Thymus (tissue), 11 donors: Measurements from ENCODE around the gene NRBP1. TPM values are rescaled to one million over a fixed set of nuclear protein-coding genes. Genes with fewer than 3 reads are reported as not detected.

ENCODE experiments used
- DNase-seq, 9 donors: peaks; one replicate each; pipeline ENCODE4 v3.0.0-alpha.2; 2013; ENCODE audit warnings: low spot score in 9 of 9, low read depth in 6 of 9, missing footprints in 1 of 9
- H3K27ac ChIP-seq, 2 donors: one replicate each; pipeline ENCODE4 v1.5.1; 2013; ENCODE audit warnings: control low read depth in 1 of 2, low read depth in 1 of 2, low read length in 1 of 2, mild to moderate bottlenecking in 1 of 2, moderate library complexity in 1 of 2
- H3K27me3 ChIP-seq, 2 donors: one replicate each; pipeline ENCODE4 v1.5.1; 2013; ENCODE audit warnings: low read length in 1 of 2; ENCODE audit not compliant: control insufficient read depth in 2 of 2, insufficient read depth in 1 of 2
- H3K36me3 ChIP-seq, 2 donors: one replicate each; pipeline ENCODE4 v1.5.1; 2013; ENCODE audit warnings: low read length in 1 of 2, mild to moderate bottlenecking in 1 of 2, moderate library complexity in 1 of 2; ENCODE audit not compliant: control insufficient read depth in 2 of 2, insufficient read depth in 2 of 2
- H3K4me1 ChIP-seq, 2 donors: one replicate each; pipeline ENCODE4 v1.5.1; 2013; ENCODE audit warnings: low read length in 2 of 2; ENCODE audit not compliant: control insufficient read depth in 2 of 2, insufficient read depth in 2 of 2
- H3K4me3 ChIP-seq, 2 donors: one replicate each; pipeline ENCODE4 v1.5.1; 2013; ENCODE audit warnings: low read length in 2 of 2, control low read depth in 1 of 2, mild to moderate bottlenecking in 1 of 2
- H3K9me3 ChIP-seq, 2 donors: one replicate each; pipeline ENCODE4 v1.5.1; 2013; ENCODE audit warnings: low read length in 1 of 2, mild to moderate bottlenecking in 1 of 2; ENCODE audit not compliant: control insufficient read depth in 2 of 2, insufficient read depth in 1 of 2
- WGBS: extraction: QIAGEN DNeasy Blood & Tissue Kit; methylation state at CpG from one replicate; pipeline ENCODE4 v1.1.7; 2013; 5-methylcytosine and 5-hydroxymethylcytosine counted together
- polyA plus RNA-seq: library from polyadenylated mRNA; stranded (reverse); fragments of 200-250 nt; gene quantifications from one replicate; pipeline ENCODE4 v1.2.3, GENCODE V29; 2013
- total RNA-seq: library from RNA; stranded (reverse); fragments of 120-200 nt; gene quantifications from one replicate; pipeline ENCODE4 v1.2.4, GENCODE V29; 2013
- donor health status: healthy.

Gene NRBP1
- total and polyA plus RNA-seq, 2 donors = 43.9 to 56.4 TPM

DNA sequence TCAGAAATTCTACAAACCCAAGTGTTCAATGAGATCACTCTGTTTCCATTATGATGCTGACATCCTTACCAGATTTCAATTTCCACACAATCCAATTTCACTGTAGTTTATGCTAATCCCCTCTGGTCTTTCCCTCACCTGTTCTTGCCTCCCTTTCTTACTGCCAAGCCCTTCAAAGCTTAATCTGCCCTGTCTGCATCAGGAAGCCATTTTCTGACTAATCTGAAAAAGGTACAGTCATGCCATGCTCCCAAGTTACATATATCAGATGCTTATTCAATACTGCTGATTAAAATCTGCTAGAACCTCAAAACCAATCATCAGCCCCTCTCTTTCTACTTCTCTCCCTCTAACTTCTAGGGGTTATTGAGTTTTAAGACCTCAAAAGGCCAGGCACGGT lies 22.7 kb downstream of the NRBP1 start:
- no peak overlapping the region for H3K27ac ChIP-seq
- no peaks in the 10 kb centered on the region for H3K27me3 ChIP-seq
- peaks cover 14 to 22% of the 10 kb centered on the region in 2 donors for H3K36me3 ChIP-seq
- no peaks in the 10 kb centered on the region for H3K4me1 ChIP-seq
- 98% methylated on average over 1 of the region's 1 CpG for WGBS
- DNase-seq = no peak
- no peak overlapping the region for H3K4me3 ChIP-seq
- no peaks in the 10 kb centered on the region for H3K9me3 ChIP-seq

DNA sequence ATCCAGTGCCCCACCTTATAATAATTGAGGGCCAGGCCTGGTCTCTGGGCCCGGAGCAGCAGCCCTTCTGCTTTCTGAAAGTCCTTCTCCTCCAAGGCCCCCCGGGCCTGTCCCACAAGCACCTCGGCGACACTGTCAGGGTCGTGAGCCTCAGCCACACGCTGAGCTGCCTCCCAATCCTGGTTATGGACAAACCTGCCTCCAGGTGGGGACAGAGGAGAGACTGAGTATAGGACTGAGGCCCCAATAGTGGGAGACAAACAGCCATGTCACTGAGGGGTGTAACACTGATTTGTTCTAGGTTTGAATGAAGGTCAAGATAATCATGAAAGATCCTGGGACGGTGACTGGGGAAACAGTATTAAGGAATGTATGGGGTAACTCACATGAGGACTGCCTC lies 25.5 kb downstream of the NRBP1 start:
- Histone ChIP-seq H3K27me3 (no peaks in the 10 kb centered on the region), H3K4me1 (no peaks in the 10 kb centered on the region), H3K4me3 (no peak overlapping the region), H3K27ac (no peak overlapping the region), H3K36me3 (peaks cover 9 to 25% of the 10 kb centered on the region in 2 donors), H3K9me3 (no peaks in the 10 kb centered on the region)
- WGBS = 98% methylated on average over 7 of the region's 7 CpGs
- no peak for DNase-seq

DNA sequence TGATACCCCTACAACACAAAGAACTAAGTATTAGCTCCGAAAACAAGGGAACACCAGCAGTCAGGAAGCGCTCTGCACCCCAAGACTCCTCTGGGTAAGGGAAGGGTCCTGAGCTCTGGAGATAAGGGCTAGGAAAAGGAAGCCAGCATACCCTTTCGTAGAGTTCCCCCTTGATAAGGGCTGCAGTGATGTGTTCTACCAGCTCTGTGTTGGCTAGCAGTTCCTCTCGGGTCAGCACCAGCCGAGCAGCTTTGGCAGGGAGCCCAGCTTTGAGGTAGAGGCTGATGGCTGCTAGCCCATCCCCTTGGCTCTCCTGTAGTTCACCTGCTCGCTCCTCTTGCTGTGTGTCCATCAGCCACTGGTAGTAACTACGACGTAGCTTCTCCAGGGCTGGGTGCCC lies 32.7 kb downstream of the NRBP1 start:
- Histone ChIP-seq H3K27me3 (no peaks in the 10 kb centered on the region), H3K9me3 (no peaks in the 10 kb centered on the region), H3K4me1 (no peaks in the 10 kb centered on the region), H3K4me3 (no peak overlapping the region), H3K27ac (no peak overlapping the region), H3K36me3 (peaks cover 11 to 22% of the 10 kb centered on the region in 2 donors)
- WGBS = 89% methylated on average over 8 of the region's 8 CpGs
- DNase-seq = no peak

DNA sequence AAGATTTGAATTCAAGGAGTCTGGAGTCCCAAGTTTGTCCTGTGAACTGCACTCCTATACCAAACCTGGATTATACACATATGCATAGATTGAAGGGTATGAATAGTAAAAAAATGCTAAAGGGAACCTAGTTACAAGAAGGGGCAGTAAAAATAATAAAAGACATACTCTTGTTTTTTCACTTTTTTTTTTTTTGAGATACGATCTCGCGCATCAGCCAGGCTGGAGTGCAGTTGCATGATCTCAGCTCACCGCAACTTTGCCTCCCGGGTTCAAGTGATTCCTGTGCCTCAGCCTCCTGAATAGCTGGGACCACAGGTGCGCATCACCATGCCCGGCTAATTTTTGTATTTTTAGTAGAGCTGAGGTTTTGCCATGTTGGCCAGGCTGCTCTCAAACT lies 36.0 kb downstream of the NRBP1 start:
- 98% methylated on average over 7 of the region's 7 CpGs for WGBS
- DNase-seq = no peak
- H3K9me3 ChIP-seq = no peaks in the 10 kb centered on the region
- no peak overlapping the region for H3K4me3 ChIP-seq
- no peaks in the 10 kb centered on the region for H3K27me3 ChIP-seq
- peaks cover 5 to 6% of the 10 kb centered on the region in 2 donors for H3K36me3 ChIP-seq
- no peaks in the 10 kb centered on the region for H3K4me1 ChIP-seq
- H3K27ac ChIP-seq = no peak overlapping the region

DNA sequence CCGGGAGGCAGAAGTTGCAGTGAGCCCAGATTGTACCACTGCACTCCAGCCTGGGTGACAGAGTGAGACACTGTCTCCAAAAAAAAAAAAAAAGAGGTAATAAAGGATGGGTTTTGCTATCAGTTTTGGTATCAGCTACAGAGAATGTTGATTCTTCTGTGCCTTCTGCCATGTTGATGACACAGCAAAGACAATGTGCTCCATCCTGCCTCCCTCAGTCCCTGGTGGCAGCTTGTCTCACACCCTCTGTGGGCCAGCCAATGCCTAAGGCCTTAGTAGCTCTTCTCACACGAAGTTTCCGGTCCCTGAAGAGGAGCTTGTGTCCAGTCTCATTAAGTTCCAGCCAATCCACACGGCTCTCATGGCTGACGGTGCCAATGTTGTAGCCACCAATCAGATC lies 43.5 kb downstream of the NRBP1 start:
- Histone ChIP-seq H3K4me1 (no peaks in the 10 kb centered on the region), H3K4me3 (no peak overlapping the region), H3K27ac (no peak overlapping the region), H3K27me3 (no peaks in the 10 kb centered on the region), H3K36me3 (peaks cover 9% of the 10 kb centered on the region in 2 donors), H3K9me3 (no peaks in the 10 kb centered on the region)
- WGBS = 94% methylated on average over 5 of the region's 5 CpGs
- DNase-seq = no peak

- no peaks in the 10 kb centered on the region for H3K9me3 ChIP-seq
- no peak overlapping the region for H3K4me3 ChIP-seq
- peaks cover 11 to 13% of the 10 kb centered on the region in 2 donors for H3K4me1 ChIP-seq
- no peaks in the 10 kb centered on the region for H3K27me3 ChIP-seq
- 92% methylated on average over 3 of the region's 3 CpGs for WGBS
- H3K27ac ChIP-seq = no peak overlapping the region
- DNase-seq = no peak
- H3K36me3 ChIP-seq = peaks cover 0 to 5% of the 10 kb centered on the region in 2 donors
Observed at GRCh38 chr2:27485496-27485895, 57.1 kb downstream of the NRBP1 start.

DNA sequence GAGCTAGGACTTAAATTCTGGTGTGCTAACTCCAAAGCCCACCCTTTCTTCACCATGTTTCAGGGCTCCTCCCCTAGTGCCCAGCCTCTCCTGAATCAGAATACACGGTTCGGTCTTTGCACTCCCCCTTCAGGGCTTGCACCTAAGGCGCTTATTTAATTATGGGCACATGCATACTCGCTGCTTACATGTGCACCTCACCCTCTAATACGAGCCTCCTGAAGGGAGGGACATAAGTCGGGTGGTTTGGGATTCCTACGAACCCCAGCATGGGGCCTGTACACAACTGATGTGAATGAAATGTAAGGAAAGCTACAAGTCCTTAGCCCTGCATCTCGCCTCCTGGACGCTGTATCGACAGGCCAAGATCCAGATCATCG lies 60.7 kb downstream of the NRBP1 start:
- Histone ChIP-seq H3K27ac (no peak overlapping the region), H3K36me3 (peaks cover 0 to under 1% of the 10 kb centered on the region in 2 donors)

DNA sequence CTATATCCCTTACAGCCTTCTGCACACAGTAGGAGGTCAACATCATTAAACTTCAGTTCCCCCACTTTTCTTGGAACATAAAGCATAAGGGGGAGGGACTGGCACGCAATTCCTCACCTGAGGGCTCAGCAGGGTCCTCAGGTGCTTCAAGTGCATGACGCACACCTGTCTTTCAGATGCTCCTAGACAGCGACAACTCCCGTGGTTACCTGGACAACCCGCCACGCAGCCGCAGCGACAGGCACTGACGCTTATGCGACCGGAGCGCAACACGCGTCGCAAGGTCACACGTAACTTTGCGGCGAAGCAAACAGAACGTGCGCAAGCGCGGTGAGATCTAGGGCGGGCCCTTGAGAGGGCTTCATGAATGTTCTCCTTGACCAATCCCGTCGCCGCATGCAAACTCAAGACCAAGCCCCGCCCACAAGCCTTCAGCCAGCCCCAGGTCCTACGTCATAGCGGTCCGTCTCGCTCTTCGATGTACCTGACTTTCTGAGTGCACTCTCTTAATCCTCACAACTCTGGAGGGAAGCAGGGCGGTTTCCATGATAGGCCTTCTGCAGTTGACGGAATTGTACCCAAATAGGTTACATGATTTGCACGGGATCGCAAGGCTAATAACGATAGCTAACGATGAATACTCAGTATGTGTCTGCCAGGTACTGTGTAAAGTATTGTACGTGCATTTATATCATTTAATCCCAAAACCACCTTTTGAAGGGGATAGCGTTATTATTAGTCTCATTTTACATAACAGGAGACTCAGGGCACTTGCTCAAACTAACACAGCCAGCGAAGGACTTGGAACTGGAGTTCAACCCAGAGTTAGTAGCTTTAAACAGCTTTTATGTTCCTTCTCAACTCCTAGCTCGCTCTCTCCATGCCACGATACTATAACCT lies 61.3 kb downstream of the NRBP1 start, which contains the start of gene IFT172:
IFT172 (minus strand) TSS at position 246 of the 900 bp plus-strand sequence; CDS start at position 156, 90 bp downstream.
- peak; percentile 95 to 100 (median 99) for DNase-seq
- H3K36me3 ChIP-seq = no peaks in the 10 kb centered on the region
- H3K4me3 ChIP-seq = peak within 1 kb of the TSS; percentile 51 to 54
- WGBS = 10% methylated on average over 43 of the region's 43 CpGs
- H3K27ac ChIP-seq = peak within 1 kb of the TSS; percentile 64 to 65
- peaks cover 12 to 13% of the 10 kb centered on the region in 2 donors for H3K4me1 ChIP-seq
- no peaks in the 10 kb centered on the region for H3K9me3 ChIP-seq
- H3K27me3 ChIP-seq = peaks cover 16 to 28% of the 10 kb centered on the region in 2 donors

More for the DNA sequence above, 60.7 kb downstream of the NRBP1 start:
- Histone ChIP-seq H3K4me3 (peak overlapping the region; percentile 51 to 54), H3K9me3 (no peaks in the 10 kb centered on the region), H3K4me1 (peaks cover 11 to 13% of the 10 kb centered on the region in 2 donors), H3K27me3 (peaks cover 9 to 22% of the 10 kb centered on the region in 2 donors)
- WGBS = 7% methylated on average over 11 of the region's 11 CpGs
- DNase-seq = peak in 3 of 9 donors; percentile 4 to 9 (median 7)
